Colonic mucosa (tissue), 4 donors: ENCODE data around the gene ZNF549. TPM values are rescaled to one million over a fixed set of nuclear protein-coding genes. Genes with fewer than 3 reads are reported as not detected.
"Not testable (repeated sequence)": the region's sequence is repeated elsewhere in the genome, so short reads cannot be mapped to it uniquely, and the experiment has no call there.

ENCODE experiments used
- DNase-seq: peaks from one replicate; pipeline ENCODE4 v3.0.0-alpha.2; 2020
- H3K27ac ChIP-seq: fragments of 200-600 bp; one replicate; pipeline ENCODE4 v1.8.0; 2021
- H3K27me3 ChIP-seq: fragments of 200-600 bp; one replicate; pipeline ENCODE4 v1.8.0; 2021
- H3K36me3 ChIP-seq: fragments of 200-600 bp; one replicate; pipeline ENCODE4 v1.8.0; 2021
- H3K4me1 ChIP-seq: fragments of 200-600 bp; one replicate; pipeline ENCODE4 v1.8.0; 2021; ENCODE audit warnings: mild to moderate bottlenecking
- H3K4me3 ChIP-seq: fragments of 200-600 bp; one replicate; pipeline ENCODE4 v1.8.0; 2021
- H3K9ac ChIP-seq, 2 donors: one replicate each; pipeline ENCODE4 v1.7.0; 2013; ENCODE audit warnings: control low read depth in 2 of 2, low read depth in 2 of 2, low read length in 2 of 2
- H3K9me3 ChIP-seq: fragments of 200-600 bp; one replicate; pipeline ENCODE4 v1.8.0; 2021
- CTCF ChIP-seq: fragments of 200-600 bp; IDR thresholded peaks from one replicate; pipeline ENCODE4 v1.8.0; 2022; ENCODE audit warnings: antibody characterized with exemption, mild to moderate bottlenecking
- intact Hi-C: fragments of 100-400 bp; cut with DNase I; formaldehyde crosslinking; loops from one replicate; pipeline ENCODE4 v1.14.1; 2022
- total RNA-seq, 2 donors: library from RNA; stranded (reverse); fragmentation: NEBNext Ultra II Directional in 1 of 2; extraction: Animal tissue kit (Norgen Biotek cat#: 25700) in 1 of 2; gene quantifications; one replicate each; pipeline ENCODE4 v1.2.1, GENCODE V29; 2021
- donor health status: healthy.
- donor health status: DM: no; HTN: no; CAD: no.
- donor health status: DM: no; HTN: no; CAD: no.

The ZNF549 gene
- 1 to 10 TPM; 2.6 to 2.8 TPM for total RNA-seq

GRCh38 chr19:57527136-57527881 lies at the start of gene ZNF549:
ZNF549 (plus strand) TSS chr19:57527356; CDS start chr19:57527574, 218 bp downstream.
- H3K36me3 ChIP-seq: peaks cover 4% of the 10 kb centered on the region
- intact Hi-C loops: no loop called here
- peak; percentile 89 for DNase-seq
- no peaks in the 10 kb centered on the region for H3K9me3 ChIP-seq
- no peaks in the 10 kb centered on the region for H3K27me3 ChIP-seq
- no peak for TF ChIP-seq CTCF
- peak within 1 kb of the TSS; percentile 82 for H3K4me3 ChIP-seq
- H3K27ac ChIP-seq: peak within 1 kb of the TSS; percentile 42
- H3K4me1 ChIP-seq: no peaks in the 10 kb centered on the region
- H3K9ac ChIP-seq: peak within 1 kb of the TSS; percentile 52 to 93

GRCh38 chr19:57487477-57488298 lies 39.5 kb upstream of the ZNF549 start, which contains the start of gene ZNF419:
ZNF419 (plus strand) TSS chr19:57487750; CDS start chr19:57487951, 201 bp downstream.
- H3K9me3 ChIP-seq, H3K36me3 ChIP-seq, intact Hi-C loops, H3K4me1 ChIP-seq, H3K27me3 ChIP-seq: not testable (repeated sequence)
- H3K9ac ChIP-seq: peak within 1 kb of the TSS; percentile 59 to 77
- peak within 1 kb of the TSS; percentile 98 for H3K4me3 ChIP-seq
- H3K27ac ChIP-seq: peak within 1 kb of the TSS; percentile 40
- DNase-seq: peak; percentile 96

- H3K4me1 ChIP-seq, H3K9me3 ChIP-seq, intact Hi-C loops, H3K4me3 ChIP-seq, H3K27me3 ChIP-seq, H3K36me3 ChIP-seq, DNase-seq, H3K27ac ChIP-seq, H3K9ac ChIP-seq: not testable (repeated sequence)
Measured at GRCh38 chr19:57488299-57488644, 38.9 kb upstream of the ZNF549 start.

GRCh38 chr19:57499332-57499679 lies 27.9 kb upstream of the ZNF549 start:
- H3K4me1 ChIP-seq, DNase-seq, H3K27me3 ChIP-seq, H3K27ac ChIP-seq, H3K4me3 ChIP-seq, H3K9ac ChIP-seq, H3K9me3 ChIP-seq, intact Hi-C loops, H3K36me3 ChIP-seq: not testable (repeated sequence)

- DNase-seq: peak; percentile 95
- H3K4me1 ChIP-seq, H3K9me3 ChIP-seq, intact Hi-C loops, H3K36me3 ChIP-seq, H3K27me3 ChIP-seq: not testable (repeated sequence)
- peak within 1 kb of the TSS; percentile 55 for H3K27ac ChIP-seq
- peak within 1 kb of the TSS in 1 of 2 donors; percentile 74 for H3K9ac ChIP-seq
- peak within 1 kb of the TSS; percentile 66 for H3K4me3 ChIP-seq
Measured at GRCh38 chr19:57499680-57500395, 27.3 kb upstream of the ZNF549 start, which contains the start of gene ZNF773. ZNF773 (plus strand) TSS chr19:57499938; CDS start chr19:57500081, 143 bp downstream.

- H3K36me3 ChIP-seq, H3K9ac ChIP-seq, H3K4me1 ChIP-seq, H3K9me3 ChIP-seq, DNase-seq, H3K27ac ChIP-seq, intact Hi-C loops, H3K27me3 ChIP-seq: not testable (repeated sequence)
- H3K4me3 ChIP-seq: peak overlapping the region; percentile 66
Measured at GRCh38 chr19:57500400-57500799, 26.8 kb upstream of the ZNF549 start.

GRCh38 chr19:57506163-57506562 lies 21.0 kb upstream of the ZNF549 start:
- Histone ChIP-seq H3K36me3 (peaks cover 12% of the 10 kb centered on the region), H3K27ac (no peak overlapping the region), H3K9ac (no peak overlapping the region), H3K4me3 (no peak overlapping the region), H3K9me3 (no peaks in the 10 kb centered on the region), H3K4me1 (no peaks in the 10 kb centered on the region), H3K27me3 (no peaks in the 10 kb centered on the region)
- intact Hi-C loops: no loop called here
- no peak for TF ChIP-seq CTCF
- no peak for DNase-seq
